ENCODE data around the gene SV2C.

GRCh38 chr5:76371960-76372322 lies 288.8 kb downstream of the SV2C start:
- TF ChIP-seq CTCF (conservative IDR thresholded peaks at IDR 0.05; ENCODE audit: low read length) (no peak), EZH2phosphoT487 (IDR thresholded peaks at IDR 0.05; ENCODE audit: borderline replicate concordance) (no peak)

Measured in Loucy (cell line).